Vagina (tissue), 2 donors: ENCODE data around the gene TNNT1.

Experiments used
- POLR2AphosphoS5 ChIP-seq, 2 donors: sonication (generic); formaldehyde crosslinking; IDR thresholded peaks; one replicate each; pipeline ENCODE4 v1.9.0; 2017; ENCODE audit warnings: antibody characterized with exemption in 2 of 2, mild to moderate bottlenecking in 2 of 2, low read depth in 1 of 2; ENCODE audit not compliant: insufficient read depth in 1 of 2
- TF ChIP-seq, protein P1 (sequence below), 3 experiments: fragments of 450-650 bp in 2 of 3; fragments of 200-600 bp in 1 of 3; sonication (generic) in 1 of 3; IDR thresholded peaks; one replicate each; pipeline ENCODE4 v1.5.1; 2017 to 2019; ENCODE audit warnings: antibody characterized with exemption in 3 of 3, mild to moderate bottlenecking in 2 of 3, moderate library complexity in 2 of 3

DNA sequence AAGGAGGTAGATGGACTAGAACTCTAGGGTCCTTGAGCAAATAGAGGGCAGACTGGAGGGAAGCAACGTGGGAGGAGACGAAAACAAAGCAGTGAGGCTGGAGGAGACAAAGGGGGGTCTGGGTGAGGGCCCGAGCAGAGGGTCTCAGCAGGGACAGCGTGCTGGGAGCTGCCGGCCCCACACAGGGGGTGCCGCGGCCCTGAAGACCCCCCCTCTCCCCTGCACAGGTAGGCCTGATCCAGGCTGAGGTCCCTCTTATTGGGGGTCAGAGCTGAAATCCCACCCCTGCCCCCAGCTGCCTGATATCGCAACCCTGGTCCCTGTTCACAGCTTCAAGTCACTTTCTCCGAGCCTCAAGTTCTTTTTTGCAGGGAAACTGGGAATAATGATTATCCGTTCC lies 64.6 kb downstream of the TNNT1 start:
- TF ChIP-seq, protein P1, sequence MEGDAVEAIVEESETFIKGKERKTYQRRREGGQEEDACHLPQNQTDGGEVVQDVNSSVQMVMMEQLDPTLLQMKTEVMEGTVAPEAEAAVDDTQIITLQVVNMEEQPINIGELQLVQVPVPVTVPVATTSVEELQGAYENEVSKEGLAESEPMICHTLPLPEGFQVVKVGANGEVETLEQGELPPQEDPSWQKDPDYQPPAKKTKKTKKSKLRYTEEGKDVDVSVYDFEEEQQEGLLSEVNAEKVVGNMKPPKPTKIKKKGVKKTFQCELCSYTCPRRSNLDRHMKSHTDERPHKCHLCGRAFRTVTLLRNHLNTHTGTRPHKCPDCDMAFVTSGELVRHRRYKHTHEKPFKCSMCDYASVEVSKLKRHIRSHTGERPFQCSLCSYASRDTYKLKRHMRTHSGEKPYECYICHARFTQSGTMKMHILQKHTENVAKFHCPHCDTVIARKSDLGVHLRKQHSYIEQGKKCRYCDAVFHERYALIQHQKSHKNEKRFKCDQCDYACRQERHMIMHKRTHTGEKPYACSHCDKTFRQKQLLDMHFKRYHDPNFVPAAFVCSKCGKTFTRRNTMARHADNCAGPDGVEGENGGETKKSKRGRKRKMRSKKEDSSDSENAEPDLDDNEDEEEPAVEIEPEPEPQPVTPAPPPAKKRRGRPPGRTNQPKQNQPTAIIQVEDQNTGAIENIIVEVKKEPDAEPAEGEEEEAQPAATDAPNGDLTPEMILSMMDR (IDR thresholded peaks at IDR 0.05) = no peak
- no peak for TF ChIP-seq POLR2AphosphoS5 (IDR thresholded peaks at IDR 0.05; ENCODE audit: insufficient read depth in 1 of 2, low read depth in 1 of 2)
